ENCODE data around the gene UBE2Q2.
A peak's percentile ranks its signal among the peaks of the same experiment; 100 is the strongest.

DNA sequence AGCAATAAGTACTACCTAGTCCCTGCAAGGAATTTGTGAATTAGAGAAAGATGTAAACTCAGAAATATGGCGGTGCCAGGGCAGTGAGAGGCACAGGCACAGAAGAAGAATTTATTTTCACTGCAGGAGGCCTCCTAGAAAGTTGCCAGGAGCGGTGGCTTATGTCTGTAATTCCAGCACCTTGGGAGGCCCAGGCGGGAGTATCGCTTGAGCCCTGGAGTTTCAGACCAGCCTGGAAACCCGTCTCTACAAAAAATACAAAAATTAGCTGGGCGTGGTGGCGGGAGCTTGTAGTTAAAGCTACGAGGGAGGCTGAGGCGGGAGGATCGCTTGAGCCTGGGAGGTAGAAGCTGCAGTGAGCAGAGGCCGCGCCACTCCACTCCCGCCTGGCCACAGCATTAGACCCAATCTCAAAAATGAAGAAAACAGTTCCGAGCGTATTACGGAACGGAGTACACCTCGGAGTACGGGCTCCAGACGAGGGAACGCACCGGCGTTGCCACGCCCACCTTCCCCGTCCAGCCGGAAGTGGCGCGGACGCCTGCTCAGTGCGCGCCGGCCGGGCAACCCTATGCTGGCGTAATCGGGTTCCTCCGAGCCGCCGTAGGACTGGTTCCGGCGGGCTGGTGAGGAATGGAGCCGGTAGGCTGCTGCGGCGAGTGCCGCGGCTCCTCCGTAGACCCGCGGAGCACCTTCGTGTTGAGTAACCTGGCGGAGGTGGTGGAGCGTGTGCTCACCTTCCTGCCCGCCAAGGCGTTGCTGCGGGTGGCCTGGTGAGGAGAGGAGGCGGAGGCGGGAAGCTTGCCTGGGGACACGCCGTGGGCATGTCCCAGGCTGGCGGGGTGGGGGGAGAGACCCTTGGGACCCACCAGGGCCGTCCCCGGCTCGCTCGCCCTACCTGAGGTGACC lies 60.3 kb downstream of the UBE2Q2 start, which contains the start of gene FBXO22:
- TF ChIP-seq, protein P1, sequence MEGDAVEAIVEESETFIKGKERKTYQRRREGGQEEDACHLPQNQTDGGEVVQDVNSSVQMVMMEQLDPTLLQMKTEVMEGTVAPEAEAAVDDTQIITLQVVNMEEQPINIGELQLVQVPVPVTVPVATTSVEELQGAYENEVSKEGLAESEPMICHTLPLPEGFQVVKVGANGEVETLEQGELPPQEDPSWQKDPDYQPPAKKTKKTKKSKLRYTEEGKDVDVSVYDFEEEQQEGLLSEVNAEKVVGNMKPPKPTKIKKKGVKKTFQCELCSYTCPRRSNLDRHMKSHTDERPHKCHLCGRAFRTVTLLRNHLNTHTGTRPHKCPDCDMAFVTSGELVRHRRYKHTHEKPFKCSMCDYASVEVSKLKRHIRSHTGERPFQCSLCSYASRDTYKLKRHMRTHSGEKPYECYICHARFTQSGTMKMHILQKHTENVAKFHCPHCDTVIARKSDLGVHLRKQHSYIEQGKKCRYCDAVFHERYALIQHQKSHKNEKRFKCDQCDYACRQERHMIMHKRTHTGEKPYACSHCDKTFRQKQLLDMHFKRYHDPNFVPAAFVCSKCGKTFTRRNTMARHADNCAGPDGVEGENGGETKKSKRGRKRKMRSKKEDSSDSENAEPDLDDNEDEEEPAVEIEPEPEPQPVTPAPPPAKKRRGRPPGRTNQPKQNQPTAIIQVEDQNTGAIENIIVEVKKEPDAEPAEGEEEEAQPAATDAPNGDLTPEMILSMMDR (IDR thresholded peaks at IDR 0.05), result no peak
- peak; percentile 44 for TF ChIP-seq POLR2A (IDR thresholded peaks at IDR 0.05; ENCODE audit: low read depth)
- TF ChIP-seq EP300 (IDR thresholded peaks at IDR 0.05), result no peak
- peak; percentile 93 to 95 for TF ChIP-seq POLR2AphosphoS5 (IDR thresholded peaks at IDR 0.05)
